Parathyroid adenoma (tissue), 2 donors: ENCODE results near the gene GSC2.

Experiments used
- H2AFZ ChIP-seq: fragments of 300-600 bp; sonication (generic); one replicate; pipeline ENCODE4 v1.7.0; 2017; ENCODE audit warnings: antibody characterized with exemption, mild to moderate bottlenecking
- H3K27ac ChIP-seq: fragments of 300-600 bp; sonication (generic); one replicate; pipeline ENCODE4 v1.7.0; 2017
- H3K27me3 ChIP-seq: fragments of 300-600 bp; sonication (generic); one replicate; pipeline ENCODE4 v1.7.0; 2017; ENCODE audit warnings: low read length; ENCODE audit not compliant: control insufficient read depth, insufficient read depth
- H3K36me3 ChIP-seq: fragments of 300-600 bp; sonication (generic); one replicate; pipeline ENCODE4 v1.7.0; 2017; ENCODE audit warnings: low read length; ENCODE audit not compliant: control insufficient read depth, insufficient read depth
- H3K4me1 ChIP-seq: fragments of 300-600 bp; sonication (generic); one replicate; pipeline ENCODE4 v1.7.0; 2017; ENCODE audit warnings: control low read depth
- H3K4me2 ChIP-seq: fragments of 300-600 bp; sonication (generic); one replicate; pipeline ENCODE4 v1.7.0; 2017; ENCODE audit warnings: low read length
- H3K4me3 ChIP-seq: fragments of 300-600 bp; sonication (generic); one replicate; pipeline ENCODE4 v1.7.0; 2017; ENCODE audit warnings: low read depth, low read length
- H3K79me2 ChIP-seq: fragments of 300-600 bp; sonication (generic); one replicate; pipeline ENCODE4 v1.7.0; 2017; ENCODE audit warnings: control low read depth
- H3K9ac ChIP-seq: fragments of 300-600 bp; sonication (generic); one replicate; pipeline ENCODE4 v1.7.0; 2017; ENCODE audit warnings: mild to moderate bottlenecking
- H3K9me3 ChIP-seq: fragments of 300-600 bp; sonication (generic); one replicate; pipeline ENCODE4 v1.7.0; 2017; ENCODE audit warnings: low read length; ENCODE audit not compliant: control insufficient read depth
- CTCF ChIP-seq: fragments of 300-600 bp; sonication (generic); IDR thresholded peaks from one replicate; pipeline ENCODE4 v1.7.0; 2017; ENCODE audit warnings: antibody characterized with exemption, mild to moderate bottlenecking
- donor health status: primary hyperparathyroidism.

GSC2 gene

GRCh38 chr22:19126309-19127273 is 23.5 kb downstream of the GSC2 start:
- Histone ChIP-seq H3K9ac (no peak overlapping the region), H3K27me3 (no peaks in the 10 kb centered on the region), H3K27ac (no peak overlapping the region), H3K9me3 (no peaks in the 10 kb centered on the region), H3K4me2 (no peak overlapping the region), H3K36me3 (no peaks in the 10 kb centered on the region), H3K79me2 (no peaks in the 10 kb centered on the region), H2AFZ (no peak overlapping the region), H3K4me3 (no peak overlapping the region), H3K4me1 (no peaks in the 10 kb centered on the region)
- no peak for TF ChIP-seq CTCF

GRCh38 chr22:19125474-19126308 is 24.4 kb downstream of the GSC2 start:
- no peak overlapping the region for H3K4me3 ChIP-seq

GRCh38 chr22:19125011-19125410 is 25.1 kb downstream of the GSC2 start:
- no peak overlapping the region for H3K4me3 ChIP-seq
- H3K36me3 ChIP-seq: no peaks in the 10 kb centered on the region
- H3K9ac ChIP-seq: no peak overlapping the region
- H2AFZ ChIP-seq: no peak overlapping the region
- no peak overlapping the region for H3K4me2 ChIP-seq
- TF ChIP-seq CTCF: no peak
- no peaks in the 10 kb centered on the region for H3K27me3 ChIP-seq
- H3K79me2 ChIP-seq: peaks cover 8% of the 10 kb centered on the region
- no peak overlapping the region for H3K27ac ChIP-seq
- H3K9me3 ChIP-seq: no peaks in the 10 kb centered on the region
- H3K4me1 ChIP-seq: peaks cover 5% of the 10 kb centered on the region

More at GRCh38 chr22:19125474-19126308, 24.4 kb downstream of the GSC2 start:
- H3K9ac ChIP-seq: no peak overlapping the region
- H3K27ac ChIP-seq: no peak overlapping the region
- H3K4me1 ChIP-seq: peaks cover 2% of the 10 kb centered on the region
- TF ChIP-seq CTCF: no peak
- H3K4me2 ChIP-seq: no peak overlapping the region
- no peaks in the 10 kb centered on the region for H3K36me3 ChIP-seq
- H3K79me2 ChIP-seq: peaks cover 2% of the 10 kb centered on the region
- no peak overlapping the region for H2AFZ ChIP-seq
- no peaks in the 10 kb centered on the region for H3K9me3 ChIP-seq
- H3K27me3 ChIP-seq: no peaks in the 10 kb centered on the region

- H3K36me3 ChIP-seq: no peaks in the 10 kb centered on the region
Observed at GRCh38 chr22:19124377-19124776, 25.7 kb downstream of the GSC2 start.

More at GRCh38 chr22:19124377-19124776, 25.7 kb downstream of the GSC2 start:
- Histone ChIP-seq H3K79me2 (peaks cover 12% of the 10 kb centered on the region), H3K9me3 (no peaks in the 10 kb centered on the region), H3K9ac (no peak overlapping the region), H3K4me2 (no peak overlapping the region), H3K27me3 (no peaks in the 10 kb centered on the region), H3K4me1 (peaks cover 5% of the 10 kb centered on the region), H3K4me3 (no peak overlapping the region), H2AFZ (no peak overlapping the region), H3K27ac (no peak overlapping the region)
- TF ChIP-seq CTCF: no peak
